SIG-M5 treated with dmso at 0.1 percent for 504 hours (cell line): ENCODE data around the gene TEX36.
"Not testable (repeated sequence)": the region's sequence is repeated elsewhere in the genome, so short reads cannot be mapped to it uniquely, and the experiment has no call there.

ENCODE experiments used
- DNase-seq: peaks from one replicate; lab custom pipeline; 2025; ENCODE audit not compliant: unreplicated experiment; lab: John Stamatoyannopoulos, UW

TEX36 gene

GRCh38 chr10:125692601-125693523 is 9.9 kb upstream of the TEX36 start:
- DNase-seq: no peak

- DNase-seq: no peak
These were observed 9.2 kb upstream of the TEX36 start for GRCh38 chr10:125692196-125692595.

- DNase-seq: no peak
These were observed 8.4 kb upstream of the TEX36 start for GRCh38 chr10:125691160-125691981.

GRCh38 chr10:125689955-125690569 is 7.1 kb upstream of the TEX36 start:
- DNase-seq: no peak

- DNase-seq: no peak
These were observed 4.7 kb upstream of the TEX36 start for GRCh38 chr10:125687507-125688185.

GRCh38 chr10:125684581-125684980 is 1.6 kb upstream of the TEX36 start:
- DNase-seq: no peak

- DNase-seq: no peak
These were observed 858 bp upstream of the TEX36 start for GRCh38 chr10:125683821-125684220.

GRCh38 chr10:125679436-125679835 is 3.5 kb downstream of the TEX36 start:
- no peak for DNase-seq

- DNase-seq: no peak
These were observed 10.1 kb downstream of the TEX36 start for GRCh38 chr10:125672884-125673283.

GRCh38 chr10:125662584-125662983 is 20.4 kb downstream of the TEX36 start:
- DNase-seq: no peak

- DNase-seq: no peak
These were observed 20.9 kb downstream of the TEX36 start for GRCh38 chr10:125661941-125662515.

GRCh38 chr10:125661431-125661940 is 21.5 kb downstream of the TEX36 start:
- DNase-seq: no peak

GRCh38 chr10:125659071-125659470 is 23.9 kb downstream of the TEX36 start:
- no peak for DNase-seq

- no peak for DNase-seq
These were observed 26.4 kb downstream of the TEX36 start for GRCh38 chr10:125656523-125656922.

GRCh38 chr10:125653113-125653512 is 29.9 kb downstream of the TEX36 start:
- not testable (repeated sequence) for DNase-seq

GRCh38 chr10:125646311-125646710 is 36.7 kb downstream of the TEX36 start:
- peak; percentile 6 for DNase-seq

GRCh38 chr10:125641398-125641797 is 41.6 kb downstream of the TEX36 start:
- DNase-seq: no peak

- DNase-seq: no peak
These were observed 42.3 kb downstream of the TEX36 start for GRCh38 chr10:125640653-125641052.

GRCh38 chr10:125639846-125640245 is 43.1 kb downstream of the TEX36 start:
- DNase-seq: no peak

- no peak for DNase-seq
These were observed 44.4 kb downstream of the TEX36 start for GRCh38 chr10:125638555-125638954.
